Measurements from ENCODE around the gene CACTIN. TPM values are rescaled to one million over a fixed set of nuclear protein-coding genes. Genes with fewer than 3 reads are reported as not detected.

The CACTIN gene
- total RNA-seq, 2 donors from 2014 or later = 38.2 to 52.8 TPM

DNA sequence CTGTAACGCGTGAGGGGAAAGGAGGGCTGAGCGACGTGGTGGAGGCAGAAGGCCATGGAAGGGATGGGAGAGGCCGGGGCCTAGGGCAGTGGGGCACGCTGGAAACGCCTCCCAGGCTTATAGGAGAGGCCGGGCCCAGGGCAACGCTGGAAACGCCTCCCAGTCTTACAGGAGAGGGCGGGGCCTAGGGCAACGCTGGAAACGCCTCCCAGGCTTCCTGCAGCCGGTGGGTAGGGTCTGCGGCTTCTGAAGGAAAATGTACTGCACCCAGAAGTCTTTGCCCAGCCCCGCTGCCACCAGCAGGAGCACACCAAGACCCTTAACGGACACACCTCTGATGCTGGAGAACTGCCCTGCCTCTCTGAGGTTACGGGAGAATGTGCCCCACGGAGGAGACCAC is 9.1 kb downstream of the CACTIN start:
- Histone ChIP-seq H3K27ac (no peak overlapping the region), H3K27me3 (replicated peaks; ENCODE audit: insufficient read depth) (no peaks in the 10 kb centered on the region), H3K4me1 (replicated peaks) (no peaks in the 10 kb centered on the region), H3K9me3 (no peaks in the 10 kb centered on the region), H3K4me3 (no peak overlapping the region), H3K36me3 (peaks cover 0 to 6% of the 10 kb centered on the region in 2 donors)
- DNase-seq (ENCODE audit: low spot score) = no peak
- WGBS = 62% methylated on average over 18 of the region's 19 CpGs
- TF ChIP-seq POLR2AphosphoS5 (IDR thresholded peaks at IDR 0.05) (no peak), CTCF (IDR thresholded peaks at IDR 0.05) (no peak), POLR2A (IDR thresholded peaks at IDR 0.05) (no peak)
- intact Hi-C loops (cut with DNase I) = loop anchor here (5.0 to 10.0 kb wide), 2 partner anchors 70 to 313 kb away; no protein-coding TSS in a partner anchor

DNA sequence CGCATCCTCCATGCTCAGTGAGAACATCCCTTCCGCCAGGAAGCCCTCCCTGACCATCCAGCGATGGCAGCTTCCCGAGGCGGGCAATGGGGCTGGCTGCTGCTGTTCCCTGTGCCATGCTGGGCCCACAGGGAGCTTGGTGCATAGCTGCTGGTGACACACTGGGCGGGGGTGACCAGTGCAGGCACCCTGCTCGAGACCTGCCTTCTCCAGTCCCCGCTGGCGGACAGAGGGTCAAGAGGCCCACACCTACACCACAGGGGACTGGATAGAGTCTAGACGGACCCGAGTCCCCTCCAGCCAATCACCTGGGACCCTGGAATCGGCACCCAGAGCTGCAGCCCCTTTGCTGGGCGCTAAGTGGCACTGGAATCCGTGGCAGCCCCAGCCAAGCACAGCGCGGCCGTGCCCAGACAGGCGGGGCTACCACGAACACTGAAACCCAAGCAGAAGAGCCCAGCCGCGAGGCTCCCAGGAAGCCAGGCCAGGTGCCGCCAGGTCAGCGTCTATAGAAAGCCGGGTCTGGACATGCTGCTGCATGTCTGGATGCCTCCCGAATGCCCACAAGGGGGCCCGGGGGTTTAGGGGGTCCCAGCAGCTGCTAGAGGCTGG is 11.0 kb downstream of the CACTIN start:
- 73% methylated on average over 26 of the region's 26 CpGs for WGBS
- Histone ChIP-seq H3K27me3 (replicated peaks; ENCODE audit: insufficient read depth) (no peaks in the 10 kb centered on the region), H3K4me3 (no peak overlapping the region), H3K36me3 (peaks cover 6 to 10% of the 10 kb centered on the region in 2 donors), H3K4me1 (replicated peaks) (no peaks in the 10 kb centered on the region), H3K27ac (no peak overlapping the region), H3K9me3 (no peaks in the 10 kb centered on the region)
- TF ChIP-seq POLR2A (IDR thresholded peaks at IDR 0.05) = no peak
- no peak for TF ChIP-seq POLR2AphosphoS5 (IDR thresholded peaks at IDR 0.05)
- no peak for TF ChIP-seq CTCF (IDR thresholded peaks at IDR 0.05)
- intact Hi-C loops (cut with DNase I) = loop anchor here (5.0 to 10.0 kb wide), 2 partner anchors 68 to 311 kb away; no protein-coding TSS in a partner anchor
- no peak for DNase-seq (ENCODE audit: low spot score)

DNA sequence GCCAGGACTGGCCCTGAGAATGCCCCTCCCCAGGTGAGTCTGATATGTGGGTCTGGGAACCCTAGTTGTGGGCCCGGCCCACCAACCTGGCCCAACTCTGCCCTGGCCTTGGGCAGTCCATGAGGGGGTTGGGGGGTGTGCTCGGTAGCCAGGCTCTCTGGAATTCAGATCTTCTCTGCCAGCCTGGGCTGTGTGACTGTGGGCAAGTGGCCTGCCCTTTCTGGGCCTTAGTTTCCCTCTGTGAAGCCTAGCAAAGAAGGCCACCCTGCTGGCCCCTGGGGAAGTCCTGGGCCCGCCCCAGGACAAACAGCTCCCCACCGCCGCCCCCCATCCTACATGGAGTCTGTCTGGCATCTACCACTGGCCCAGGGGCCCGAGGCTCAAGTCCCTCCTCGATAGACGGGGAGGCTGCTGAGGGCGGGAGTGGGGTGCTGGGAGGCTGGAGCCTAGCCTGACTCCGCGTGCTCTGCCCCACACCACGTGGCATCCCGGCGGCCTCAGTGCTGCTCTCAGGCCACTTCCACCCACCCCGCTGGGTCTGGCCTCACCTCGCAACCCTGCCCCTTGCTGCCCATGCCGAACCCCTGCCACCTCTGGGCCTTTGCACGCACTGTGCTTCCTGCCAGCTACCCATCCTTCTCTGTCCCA is 11.6 kb downstream of the CACTIN start:
- TF ChIP-seq CTCF (IDR thresholded peaks at IDR 0.05) (no peak), POLR2AphosphoS5 (IDR thresholded peaks at IDR 0.05) (no peak), POLR2A (IDR thresholded peaks at IDR 0.05) (no peak)
- Histone ChIP-seq H3K4me3 (no peak overlapping the region), H3K27ac (no peak overlapping the region), H3K27me3 (replicated peaks; ENCODE audit: insufficient read depth) (no peaks in the 10 kb centered on the region), H3K9me3 (no peaks in the 10 kb centered on the region), H3K36me3 (peaks cover 3 to 10% of the 10 kb centered on the region in 2 donors), H3K4me1 (replicated peaks) (no peaks in the 10 kb centered on the region)
- 95% methylated on average over 17 of the region's 18 CpGs for WGBS
- DNase-seq (ENCODE audit: low spot score) = no peak
- intact Hi-C loops (cut with DNase I) = loop anchor here (5.0 to 10.0 kb wide), 2 partner anchors 68 to 310 kb away; no protein-coding TSS in a partner anchor

GRCh38 chr19:3613818-3614661 is 12.6 kb downstream of the CACTIN start:
- 85% methylated on average over 39 of the region's 39 CpGs for WGBS
- no peaks in the 10 kb centered on the region for H3K9me3 ChIP-seq
- DNase-seq (ENCODE audit: low spot score) = no peak
- H3K27ac ChIP-seq = no peak overlapping the region
- intact Hi-C loops (cut with DNase I) = loop anchor here (10.0 kb wide), 1 partner anchor 309 kb away; no protein-coding TSS in a partner anchor
- no peaks in the 10 kb centered on the region for H3K4me1 ChIP-seq (replicated peaks)
- H3K4me3 ChIP-seq = no peak overlapping the region
- no peaks in the 10 kb centered on the region for H3K27me3 ChIP-seq (replicated peaks; ENCODE audit: insufficient read depth)
- H3K36me3 ChIP-seq = peaks cover 0 to 10% of the 10 kb centered on the region in 2 donors
- TF ChIP-seq POLR2A (IDR thresholded peaks at IDR 0.05) (no peak), POLR2AphosphoS5 (IDR thresholded peaks at IDR 0.05) (no peak), CTCF (IDR thresholded peaks at IDR 0.05) (no peak)
